Neural progenitor cell (in vitro differentiated cells): ENCODE measurements around the gene DPM1. TPM values are rescaled to one million over a fixed set of nuclear protein-coding genes. Genes with fewer than 3 reads are reported as not detected.
A peak's percentile ranks its signal among the peaks of the same experiment; 100 is the strongest.

Experiments used
- DNase-seq: peaks from one replicate; pipeline ENCODE4 v3.0.0-alpha.2; 2016; ENCODE audit warnings: low spot score
- H2AFZ ChIP-seq: fragments of 200-600 bp; sonication (generic); replicated peaks from 2 replicates; pipeline ENCODE4 v1.6.1; 2016; ENCODE audit warnings: antibody characterized with exemption
- H3F3A ChIP-seq: fragments of 200-600 bp; sonication (generic); 2 replicates; pipeline ENCODE4 v1.6.1; 2016; ENCODE audit warnings: antibody characterized with exemption, low read depth
- H3K27ac ChIP-seq: fragments of 200-600 bp; sonication (generic); 2 replicates; pipeline ENCODE4 v1.5.1; 2016; ENCODE audit warnings: mild to moderate bottlenecking
- H3K27me3 ChIP-seq: fragments of 200-600 bp; sonication (generic); 2 replicates; pipeline ENCODE4 v1.6.1; 2016; ENCODE audit warnings: mild to moderate bottlenecking, moderate library complexity
- H3K36me3 ChIP-seq: fragments of 200-600 bp; sonication (generic); 2 replicates; pipeline ENCODE4 v1.5.1; 2016
- H3K4me1 ChIP-seq: fragments of 200-600 bp; sonication (generic); 2 replicates; pipeline ENCODE4 v1.6.1; 2016; ENCODE audit warnings: mixed run types
- H3K4me2 ChIP-seq: fragments of 200-600 bp; sonication (generic); 2 replicates; pipeline ENCODE4 v1.6.1; 2016
- H3K4me3 ChIP-seq: fragments of 200-600 bp; sonication (generic); 2 replicates; pipeline ENCODE4 v1.5.1; 2016
- H3K79me2 ChIP-seq: fragments of 200-600 bp; sonication (generic); 2 replicates; pipeline ENCODE4 v1.6.1; 2016; ENCODE audit warnings: low read depth
- H3K9ac ChIP-seq: fragments of 200-600 bp; sonication (generic); 2 replicates; pipeline ENCODE4 v1.6.1; 2016
- H3K9me3 ChIP-seq: fragments of 200-600 bp; sonication (generic); 2 replicates; pipeline ENCODE4 v1.5.1; 2016; ENCODE audit warnings: low read depth
- H4K20me1 ChIP-seq: fragments of 200-600 bp; sonication (generic); 2 replicates; pipeline ENCODE4 v1.6.1; 2016; ENCODE audit warnings: low read depth
- H3K27ac Mint-ChIP-seq: 3 replicates; pipeline ENCODE4 v1.8.0; 2021; ENCODE audit warnings: mixed read lengths
- H3K27me3 Mint-ChIP-seq: 2 replicates; pipeline ENCODE4 v1.8.0; 2022; ENCODE audit warnings: low read depth, mild to moderate bottlenecking, inconsistent platforms, moderate library complexity, mixed read lengths; ENCODE audit not compliant: insufficient read depth
- H3K36me3 Mint-ChIP-seq: 3 replicates; pipeline ENCODE4 v1.8.0; 2021; ENCODE audit warnings: mixed read lengths
- H3K4me1 Mint-ChIP-seq: 3 replicates; pipeline ENCODE4 v1.8.0; 2021; ENCODE audit warnings: mixed read lengths
- H3K4me3 Mint-ChIP-seq: 3 replicates; pipeline ENCODE4 v1.8.0; 2021; ENCODE audit warnings: mild to moderate bottlenecking, moderate library complexity, mixed read lengths
- H3K9me3 Mint-ChIP-seq: 3 replicates; pipeline ENCODE4 v1.8.0; 2020; ENCODE audit warnings: mixed read lengths
- EZH2 ChIP-seq: fragments of 200-600 bp; sonication (generic); IDR thresholded peaks from 2 replicates; pipeline ENCODE4 v1.6.1; 2017; ENCODE audit warnings: antibody characterized with exemption, mild to moderate bottlenecking, moderate library complexity
- EZH2phosphoT487 ChIP-seq: fragments of 200-600 bp; sonication (generic); IDR thresholded peaks from 2 replicates; pipeline ENCODE4 v1.6.1; 2017; ENCODE audit warnings: antibody characterized with exemption
- total RNA-seq: library from RNA; depleted of rRNA; stranded (reverse); fragments of >200 nt; gene quantifications from 2 replicates; pipeline ENCODE4 v1.2.3, GENCODE V29; 2015; ENCODE audit warnings: low replicate concordance
- TF ChIP-seq, protein P1 (sequence below): fragments of 200-600 bp; sonication (generic); IDR thresholded peaks from 2 replicates; pipeline ENCODE4 v1.5.1; 2017; ENCODE audit warnings: antibody characterized with exemption, mild to moderate bottlenecking

The DPM1 gene
- total RNA-seq, 1 donor from 2014 or later: 173 TPM

DNA sequence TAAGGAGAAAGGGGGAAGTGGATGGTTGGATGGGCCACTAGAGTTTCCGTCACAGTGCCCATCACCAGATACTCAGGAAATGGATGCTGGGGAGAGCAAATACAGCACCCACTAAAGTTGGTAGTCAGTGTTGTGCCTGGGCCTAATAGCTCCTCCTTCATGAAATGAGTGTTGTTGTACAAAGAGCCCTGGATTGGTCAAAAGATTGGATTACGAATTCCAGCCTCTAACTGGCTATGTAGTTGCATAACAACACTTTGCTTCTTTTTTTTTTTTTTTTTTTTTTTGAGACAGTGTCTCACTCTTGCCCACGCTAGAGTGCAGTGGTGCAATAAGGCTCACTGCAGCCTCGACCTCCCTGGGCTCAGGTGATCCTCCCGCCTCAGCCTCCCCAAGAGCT, 37.2 kb upstream of the DPM1 start:
- Mint-ChIP-seq H3K4me1 (peaks cover 14% of the 10 kb centered on the region), H3K27me3 (peaks cover 19% of the 10 kb centered on the region), H3K36me3 (no peaks in the 10 kb centered on the region), H3K9me3 (no peaks in the 10 kb centered on the region), H3K4me3 (no peak overlapping the region), H3K27ac (peak overlapping the region; percentile 54)
- no peak overlapping the region for H3K4me3 ChIP-seq
- H3K27me3 ChIP-seq: no peaks in the 10 kb centered on the region
- H2AFZ ChIP-seq: no peak overlapping the region
- H3K79me2 ChIP-seq: no peaks in the 10 kb centered on the region
- H3K4me2 ChIP-seq: no peak overlapping the region
- H4K20me1 ChIP-seq: no peaks in the 10 kb centered on the region
- no peaks in the 10 kb centered on the region for H3K36me3 ChIP-seq
- no peak for TF ChIP-seq EZH2phosphoT487
- TF ChIP-seq, protein P1, sequence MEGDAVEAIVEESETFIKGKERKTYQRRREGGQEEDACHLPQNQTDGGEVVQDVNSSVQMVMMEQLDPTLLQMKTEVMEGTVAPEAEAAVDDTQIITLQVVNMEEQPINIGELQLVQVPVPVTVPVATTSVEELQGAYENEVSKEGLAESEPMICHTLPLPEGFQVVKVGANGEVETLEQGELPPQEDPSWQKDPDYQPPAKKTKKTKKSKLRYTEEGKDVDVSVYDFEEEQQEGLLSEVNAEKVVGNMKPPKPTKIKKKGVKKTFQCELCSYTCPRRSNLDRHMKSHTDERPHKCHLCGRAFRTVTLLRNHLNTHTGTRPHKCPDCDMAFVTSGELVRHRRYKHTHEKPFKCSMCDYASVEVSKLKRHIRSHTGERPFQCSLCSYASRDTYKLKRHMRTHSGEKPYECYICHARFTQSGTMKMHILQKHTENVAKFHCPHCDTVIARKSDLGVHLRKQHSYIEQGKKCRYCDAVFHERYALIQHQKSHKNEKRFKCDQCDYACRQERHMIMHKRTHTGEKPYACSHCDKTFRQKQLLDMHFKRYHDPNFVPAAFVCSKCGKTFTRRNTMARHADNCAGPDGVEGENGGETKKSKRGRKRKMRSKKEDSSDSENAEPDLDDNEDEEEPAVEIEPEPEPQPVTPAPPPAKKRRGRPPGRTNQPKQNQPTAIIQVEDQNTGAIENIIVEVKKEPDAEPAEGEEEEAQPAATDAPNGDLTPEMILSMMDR: no peak
- no peak for TF ChIP-seq EZH2
- H3K9ac ChIP-seq: no peak overlapping the region
- no peak overlapping the region for H3K27ac ChIP-seq
- no peaks in the 10 kb centered on the region for H3F3A ChIP-seq
- no peaks in the 10 kb centered on the region for H3K9me3 ChIP-seq
- H3K4me1 ChIP-seq: no peaks in the 10 kb centered on the region
- no peak for DNase-seq

DNA sequence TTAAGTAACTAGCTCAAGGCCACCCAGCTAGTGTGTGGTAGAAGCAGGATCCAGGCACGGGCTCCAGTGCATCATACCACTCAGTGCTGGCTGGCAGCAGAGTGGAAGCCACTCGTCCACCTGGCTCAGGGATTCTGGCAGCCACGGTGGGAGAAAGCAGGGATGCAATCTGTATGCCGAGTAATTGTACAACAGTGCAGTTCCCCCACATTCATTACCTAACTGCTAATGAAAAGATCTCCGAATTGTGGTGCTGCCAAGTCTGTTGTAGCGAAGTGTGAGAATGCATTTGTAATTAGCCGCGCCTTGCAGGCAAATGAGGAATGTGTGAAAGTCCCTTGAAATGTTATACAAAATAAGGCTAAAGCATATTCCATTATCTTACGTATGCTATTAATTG, 35.5 kb upstream of the DPM1 start:
- no peaks in the 10 kb centered on the region for H3K9me3 ChIP-seq

DNA sequence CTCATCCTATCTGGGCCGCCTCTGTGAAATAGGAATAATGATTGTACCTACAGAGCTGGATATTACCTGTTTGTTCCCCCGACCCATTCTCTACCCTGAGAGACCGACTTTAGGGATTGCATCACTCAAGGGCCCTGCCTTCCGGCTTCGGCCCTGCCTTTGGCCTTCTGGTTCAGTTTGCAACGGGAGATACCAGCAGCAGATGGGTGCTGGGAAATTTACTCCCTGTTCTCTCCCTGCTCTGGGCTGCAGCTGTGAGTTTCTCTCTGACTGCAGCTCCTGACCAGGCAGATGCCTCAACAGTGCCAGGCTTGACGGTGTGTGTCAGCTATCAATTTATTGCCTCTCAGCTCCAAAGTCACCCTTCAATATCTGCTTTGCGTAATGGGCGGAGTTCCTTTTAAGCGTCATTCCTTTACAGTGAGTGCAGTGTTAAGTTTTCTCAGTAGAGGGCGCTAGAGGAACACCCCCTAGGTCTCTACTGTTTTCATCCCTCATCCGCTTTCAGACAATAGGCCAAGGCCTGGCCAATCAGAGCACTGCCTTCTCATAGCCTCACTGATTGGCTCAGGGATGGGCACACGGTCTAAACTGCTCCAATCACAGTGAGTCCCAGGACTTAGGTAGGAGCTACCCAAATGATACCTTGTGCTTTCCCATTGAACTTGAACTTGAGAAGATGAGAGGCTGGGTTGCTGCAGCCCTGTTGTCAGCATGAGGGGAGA, 34.6 kb upstream of the DPM1 start:
- DNase-seq: peak; percentile 85
- Mint-ChIP-seq H3K9me3 (no peaks in the 10 kb centered on the region), H3K4me1 (peaks cover 21% of the 10 kb centered on the region), H3K36me3 (no peaks in the 10 kb centered on the region), H3K27me3 (peaks cover 13% of the 10 kb centered on the region), H3K27ac (no peak overlapping the region), H3K4me3 (no peak overlapping the region)
- Histone ChIP-seq H3K27me3 (no peaks in the 10 kb centered on the region), H3K79me2 (no peaks in the 10 kb centered on the region), H4K20me1 (no peaks in the 10 kb centered on the region), H3F3A (no peaks in the 10 kb centered on the region), H3K27ac (no peak overlapping the region), H3K9ac (no peak overlapping the region), H3K4me2 (no peak overlapping the region), H3K4me1 (no peaks in the 10 kb centered on the region), H2AFZ (peak overlapping the region; percentile 44), H3K4me3 (no peak overlapping the region), H3K9me3 (no peaks in the 10 kb centered on the region), H3K36me3 (no peaks in the 10 kb centered on the region)
- TF ChIP-seq, protein P1: peak; percentile 89
- no peak for TF ChIP-seq EZH2

More for the DNA sequence above, 35.5 kb upstream of the DPM1 start:
- DNase-seq: no peak
- Histone ChIP-seq H3K4me3 (no peak overlapping the region), H3K9ac (no peak overlapping the region), H3K4me1 (no peaks in the 10 kb centered on the region), H3K79me2 (no peaks in the 10 kb centered on the region), H3K36me3 (no peaks in the 10 kb centered on the region), H3K4me2 (no peak overlapping the region), H3F3A (no peaks in the 10 kb centered on the region), H3K27ac (no peak overlapping the region), H3K27me3 (no peaks in the 10 kb centered on the region), H2AFZ (no peak overlapping the region), H4K20me1 (no peaks in the 10 kb centered on the region)
- Mint-ChIP-seq H3K27ac (no peak overlapping the region), H3K27me3 (peaks cover 17% of the 10 kb centered on the region), H3K36me3 (no peaks in the 10 kb centered on the region), H3K9me3 (no peaks in the 10 kb centered on the region), H3K4me1 (peaks cover 19% of the 10 kb centered on the region), H3K4me3 (no peak overlapping the region)
- no peak for TF ChIP-seq EZH2phosphoT487
- TF ChIP-seq EZH2: no peak
- TF ChIP-seq, protein P1: no peak
